ENCODE measurements around the gene MEI4.
"Not testable (repeated sequence)": the region's sequence is repeated elsewhere in the genome, so short reads cannot be mapped to it uniquely, and the experiment has no call there.

Gene MEI4, protein sequence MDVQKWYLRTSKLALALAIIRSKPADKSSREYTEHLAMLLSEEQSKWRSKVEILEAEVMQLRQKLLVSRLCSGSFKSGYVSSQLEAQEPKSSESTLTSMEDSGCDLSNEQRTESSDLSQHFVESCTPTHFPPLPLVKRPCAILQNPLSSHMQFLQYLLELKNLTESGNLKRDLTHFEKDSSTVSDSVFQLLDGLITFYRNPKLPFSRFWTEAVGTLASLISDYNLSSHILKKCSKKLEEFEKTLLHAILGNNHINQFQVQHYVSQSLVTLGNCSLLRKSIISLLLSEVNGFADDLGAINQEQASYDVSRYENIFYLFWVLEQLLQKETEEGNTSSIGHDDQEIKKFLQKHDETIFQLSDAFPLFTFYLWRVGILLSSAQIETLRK
- 0.06 to 0.13 reads per million in 2 experiments for total RNA-seq

DNA sequence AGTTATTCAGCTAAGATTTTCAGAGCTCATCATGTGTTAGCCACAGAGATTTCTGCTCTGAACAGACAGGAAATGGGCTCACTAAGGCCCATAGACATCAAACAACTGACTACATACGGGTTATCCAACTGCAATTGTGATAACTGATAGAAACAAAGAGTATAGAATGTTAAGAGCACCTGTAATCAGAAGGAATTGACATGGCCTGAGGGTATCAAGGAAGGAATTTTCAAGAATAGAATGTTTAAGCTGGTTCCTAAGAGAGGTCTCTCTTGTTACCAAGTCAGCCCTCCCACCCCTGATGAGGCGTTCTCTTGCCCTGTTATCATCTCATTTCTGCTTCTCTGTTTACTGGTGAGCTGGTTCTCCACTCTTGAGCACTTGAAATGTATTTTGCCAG, at the start of gene MEI4:
TSS of gene MEI4 (plus strand) at position 301 of the 400 bp plus-strand sequence. CDS start 37,633 bp downstream, outside the sequence.
- no peak for DNase-seq (ENCODE audit: low read depth)

DNA sequence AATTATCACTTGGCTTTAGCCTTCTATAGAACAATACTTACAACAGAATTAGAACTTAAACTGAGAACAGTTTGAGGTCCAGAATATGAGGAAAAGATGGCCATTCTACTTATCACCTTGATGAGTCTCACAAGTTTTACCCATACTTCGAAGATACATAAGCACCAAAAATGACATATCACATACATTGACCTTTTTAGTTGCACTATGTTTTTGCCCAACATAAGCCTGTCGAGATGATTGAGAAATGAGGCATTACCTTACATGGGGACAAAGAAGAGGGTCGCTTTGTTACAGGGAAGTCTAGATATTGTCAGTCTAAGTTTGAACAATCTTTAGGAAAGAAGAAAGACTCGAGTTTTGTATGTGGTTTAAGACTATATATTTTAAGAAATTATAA, 48.4 kb upstream of the MEI4 start:
- DNase-seq (ENCODE audit: low read depth), result no peak

DNA sequence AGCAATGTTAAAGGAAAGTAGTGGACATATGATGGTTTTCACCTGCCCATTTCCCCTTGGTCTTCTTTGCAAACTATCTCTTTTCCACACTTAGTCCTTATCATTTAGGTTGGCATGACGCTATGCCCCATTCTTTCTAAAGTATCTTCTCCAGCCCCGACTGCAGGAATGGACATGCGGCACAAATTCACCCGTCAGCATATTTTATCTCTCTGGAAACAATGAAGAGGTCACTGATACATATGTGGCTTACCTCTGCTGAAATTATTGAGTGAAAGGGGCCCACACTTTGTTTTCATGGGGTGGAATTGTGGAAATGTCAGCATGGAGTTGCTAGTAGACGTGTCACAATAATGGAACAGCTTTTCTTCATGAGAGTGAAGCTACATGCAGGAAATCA, 45.8 kb upstream of the MEI4 start:
- no peak for DNase-seq (ENCODE audit: low read depth)

DNA sequence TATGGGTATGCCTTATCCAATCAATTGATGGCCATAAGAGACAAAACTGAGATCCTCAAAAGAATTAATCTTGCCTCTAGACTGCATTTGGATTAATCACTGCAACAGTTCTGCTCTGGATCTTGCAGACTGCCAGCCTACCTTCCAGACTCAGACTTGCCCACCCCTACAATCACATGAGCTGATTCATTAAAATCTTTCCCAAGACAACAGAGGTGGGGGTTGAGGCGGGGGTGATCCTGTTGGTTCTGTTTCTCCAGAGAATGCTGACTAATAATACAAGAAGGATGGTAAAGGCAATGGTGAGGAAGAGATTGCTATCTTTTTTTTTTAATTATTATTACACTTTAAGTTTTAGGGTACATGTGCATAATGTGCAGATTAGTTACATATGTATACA, 43.7 kb upstream of the MEI4 start:
- DNase-seq (ENCODE audit: low read depth), result no peak

DNA sequence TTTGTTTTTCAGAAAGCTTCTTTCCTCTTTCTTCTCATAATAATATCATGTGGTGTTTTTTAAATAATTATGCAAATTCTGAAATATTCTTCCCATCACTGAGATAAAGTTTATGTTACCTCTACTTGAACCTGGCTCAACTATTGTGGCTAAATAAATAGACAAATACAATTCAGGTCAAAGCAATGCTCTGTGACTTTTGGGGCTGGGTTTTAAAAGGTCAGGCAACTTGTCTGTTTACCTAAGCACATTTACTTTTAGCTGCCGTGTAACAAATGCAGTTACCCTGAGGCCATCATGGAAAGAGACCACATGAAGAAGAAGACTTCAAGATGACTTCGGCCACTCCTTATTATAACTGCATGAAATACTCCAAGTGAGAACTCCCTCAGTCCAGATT, 33.7 kb upstream of the MEI4 start:
- no peak for DNase-seq (ENCODE audit: low read depth)

DNA sequence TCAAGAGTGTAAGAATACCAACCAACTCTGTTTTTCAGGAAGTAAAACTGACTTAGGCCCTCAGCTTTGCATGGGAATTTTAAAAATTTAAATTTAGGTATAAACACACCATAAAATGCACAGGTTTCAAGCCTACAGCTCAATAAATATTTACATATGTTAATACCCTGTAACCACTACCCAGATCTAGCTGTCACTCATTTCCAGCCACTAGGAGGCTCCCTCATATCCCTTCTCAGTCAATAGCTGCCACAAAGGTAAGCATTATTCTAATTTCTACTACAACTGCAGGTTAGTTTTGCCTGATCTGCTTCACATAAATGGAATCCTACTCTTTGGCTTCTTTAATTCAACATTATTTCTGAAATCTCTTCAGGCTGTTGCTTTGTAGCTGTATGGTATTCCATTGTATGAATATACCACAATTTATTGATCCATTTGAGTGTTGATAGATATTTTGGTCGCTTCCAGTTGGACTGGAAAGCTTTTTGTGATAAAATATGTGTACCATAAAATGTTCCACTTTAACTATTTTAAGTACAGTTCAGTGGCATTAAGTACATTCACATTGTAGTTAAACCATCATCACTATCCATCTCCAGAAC, 32.5 kb upstream of the MEI4 start:
- DNase-seq (ENCODE audit: low read depth), result no peak

DNA sequence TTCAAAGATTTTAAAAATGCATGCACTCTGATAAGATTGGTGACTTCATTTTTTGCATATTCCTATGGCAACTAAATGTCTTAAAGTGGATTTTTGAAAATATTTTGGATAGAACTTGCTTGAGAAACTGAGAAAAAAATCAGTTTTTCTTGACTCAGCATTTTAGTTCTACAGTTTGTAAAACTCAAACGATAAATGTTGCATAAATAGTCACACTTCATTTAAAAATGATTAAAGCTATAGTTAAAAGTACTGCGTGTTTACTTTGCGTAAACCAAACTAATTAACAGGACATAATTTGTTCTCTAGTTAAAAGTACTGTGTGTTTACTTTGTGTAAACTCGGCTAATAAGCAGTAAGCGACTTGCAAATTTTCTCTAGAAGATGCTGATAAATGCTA, 28.3 kb upstream of the MEI4 start:
- no peak for DNase-seq (ENCODE audit: low read depth)

DNA sequence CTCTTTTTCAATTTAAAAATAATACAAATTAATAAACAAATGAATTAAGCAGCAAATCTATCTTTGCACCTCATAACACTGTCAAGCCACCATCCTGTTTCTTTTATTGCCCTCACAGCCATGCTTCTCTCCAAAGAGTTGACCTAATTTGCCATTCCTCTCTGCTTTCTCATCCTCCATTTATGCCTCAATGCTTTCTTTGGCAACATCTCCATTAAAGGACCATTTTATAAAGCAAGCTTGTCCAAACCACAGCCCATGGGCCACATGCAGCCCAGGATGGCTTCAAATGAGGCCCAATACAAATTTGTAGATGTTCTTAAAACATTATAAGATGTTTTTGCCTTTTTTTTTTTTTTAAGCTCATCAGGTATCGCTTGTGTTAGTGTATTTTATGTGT, 26.4 kb upstream of the MEI4 start:
- DNase-seq (ENCODE audit: low read depth), result no peak

DNA sequence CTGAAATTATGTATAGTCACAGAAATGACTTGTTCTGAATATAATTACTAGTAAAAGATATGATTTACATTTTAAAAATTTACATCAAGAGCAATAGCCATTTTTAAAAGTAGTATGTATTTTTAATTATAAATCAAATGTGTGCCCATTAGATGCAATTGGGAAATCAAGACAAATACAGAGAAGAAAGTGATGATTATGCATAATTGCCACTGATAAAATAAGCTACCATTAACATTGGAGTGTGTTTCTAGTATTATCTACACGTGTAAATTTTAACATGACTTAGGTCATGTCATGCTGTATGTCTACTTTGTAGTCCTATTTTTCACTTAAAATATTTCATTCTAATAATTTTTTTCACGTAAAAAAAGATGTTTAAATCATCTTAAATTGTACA, 22.8 kb upstream of the MEI4 start:
- DNase-seq (ENCODE audit: low read depth), result no peak

DNA sequence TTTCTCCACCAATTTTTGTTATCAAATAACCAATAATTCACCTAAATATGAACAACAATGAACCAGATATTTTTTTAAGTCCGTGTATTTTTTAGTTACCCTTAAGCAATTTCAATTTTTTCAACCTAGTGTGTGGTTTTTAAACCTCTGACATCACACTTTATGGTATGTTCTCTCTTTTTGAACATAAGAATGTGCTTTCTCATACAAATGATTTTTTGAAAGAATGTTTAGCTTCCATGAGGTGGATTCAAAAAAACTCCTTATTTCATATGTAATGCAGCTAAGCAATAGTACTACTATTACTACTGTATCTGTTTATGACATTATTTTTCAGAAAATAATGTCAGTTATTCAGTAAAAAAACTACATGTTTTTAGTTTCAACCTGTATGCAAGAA, 19.4 kb upstream of the MEI4 start:
- DNase-seq (ENCODE audit: low read depth), result no peak

DNA sequence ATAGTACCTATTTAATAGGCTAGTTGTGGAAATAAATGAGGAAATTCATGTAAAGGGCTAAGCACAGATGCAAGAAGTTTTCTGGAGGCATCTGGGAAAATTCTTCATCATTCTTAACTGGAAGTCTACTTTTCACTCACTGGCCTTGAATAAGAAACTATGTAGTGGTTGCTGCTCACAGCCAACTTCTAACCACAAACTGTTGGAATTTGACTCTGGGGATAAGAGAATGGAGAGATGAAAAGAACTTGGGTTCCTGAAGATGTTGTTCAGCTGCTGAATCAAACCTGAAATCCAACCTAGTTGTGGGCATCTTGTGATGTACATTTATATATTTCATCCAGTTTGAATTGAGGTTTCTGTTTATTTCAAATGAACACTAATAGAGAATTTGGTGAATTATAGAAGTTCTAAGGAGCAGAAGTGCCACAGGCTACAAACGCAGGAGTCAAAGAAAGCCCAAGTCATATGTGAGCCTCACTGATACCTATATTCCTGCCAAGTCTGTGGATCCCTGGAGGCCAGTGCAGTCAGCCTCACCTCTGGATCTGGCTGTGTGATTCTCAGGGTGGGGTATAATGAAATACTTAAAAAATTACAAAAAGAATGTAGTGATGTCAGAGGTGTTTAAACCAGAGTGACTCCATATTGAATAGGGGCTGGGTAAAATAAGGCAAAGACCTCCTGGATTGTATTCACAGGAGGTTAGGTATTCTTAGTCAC, 18.7 kb upstream of the MEI4 start:
- no peak for DNase-seq (ENCODE audit: low read depth)

DNA sequence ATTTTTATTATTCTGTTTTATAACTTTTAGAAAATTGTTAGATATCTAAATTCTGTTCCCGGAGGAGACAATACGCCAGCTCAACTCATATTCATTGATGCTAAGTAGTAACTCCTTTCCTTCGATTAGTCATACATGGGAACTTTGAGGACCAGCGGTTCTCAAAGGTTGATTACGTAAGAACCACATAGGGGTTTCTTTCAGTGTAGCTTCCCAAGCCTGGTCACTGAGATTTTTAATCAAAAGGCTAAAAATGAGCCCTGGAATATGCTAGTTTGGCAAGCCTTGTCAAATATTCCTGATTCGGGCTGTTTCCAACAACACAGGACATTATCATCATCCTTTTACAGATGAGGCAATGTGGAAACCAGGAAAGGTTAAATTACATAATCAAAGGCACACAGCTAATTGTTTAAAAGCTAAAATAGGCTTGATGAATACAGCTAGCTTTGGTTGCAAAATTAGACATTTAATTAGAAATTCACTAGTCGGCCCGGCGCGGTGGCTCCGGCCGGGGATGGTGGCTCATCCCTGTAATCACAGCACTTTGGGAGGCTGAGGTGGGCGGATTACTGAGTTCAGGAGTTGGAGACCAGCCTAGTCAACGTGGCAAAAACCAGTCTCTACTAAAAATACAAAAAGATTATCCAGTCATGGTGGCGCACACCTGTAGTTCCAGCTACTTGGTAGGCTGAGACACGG, 14.6 kb upstream of the MEI4 start:
- DNase-seq (ENCODE audit: low read depth), result no peak

DNA sequence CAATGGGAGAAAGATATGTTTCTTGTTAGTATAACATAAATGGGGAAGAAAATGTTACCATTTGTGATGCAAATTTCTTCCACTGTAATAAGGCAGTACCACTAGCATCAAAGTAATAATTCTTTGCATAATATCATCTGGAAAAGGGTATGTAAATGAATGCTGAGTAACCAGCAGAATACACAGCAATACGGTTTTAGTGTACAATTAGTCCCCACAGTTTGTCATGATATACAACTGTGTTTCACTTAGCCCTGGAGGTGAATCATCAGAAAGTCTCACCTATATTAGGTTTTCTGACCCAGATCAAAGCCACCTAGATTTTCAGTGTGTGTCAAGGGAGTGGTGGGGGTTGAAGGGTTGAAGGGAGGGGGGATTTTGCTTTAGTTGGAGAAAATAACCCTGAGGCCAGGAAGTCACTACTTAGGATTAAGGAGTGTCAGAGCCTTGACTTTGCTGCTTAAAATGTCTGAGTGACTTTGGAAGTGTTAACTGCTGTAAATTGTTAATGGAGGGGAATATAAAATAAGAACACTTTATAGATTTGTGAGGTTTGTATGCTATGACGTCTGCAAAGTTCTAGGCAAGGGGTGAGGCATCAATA, 8.6 kb upstream of the MEI4 start:
- no peak for DNase-seq (ENCODE audit: low read depth)

DNA sequence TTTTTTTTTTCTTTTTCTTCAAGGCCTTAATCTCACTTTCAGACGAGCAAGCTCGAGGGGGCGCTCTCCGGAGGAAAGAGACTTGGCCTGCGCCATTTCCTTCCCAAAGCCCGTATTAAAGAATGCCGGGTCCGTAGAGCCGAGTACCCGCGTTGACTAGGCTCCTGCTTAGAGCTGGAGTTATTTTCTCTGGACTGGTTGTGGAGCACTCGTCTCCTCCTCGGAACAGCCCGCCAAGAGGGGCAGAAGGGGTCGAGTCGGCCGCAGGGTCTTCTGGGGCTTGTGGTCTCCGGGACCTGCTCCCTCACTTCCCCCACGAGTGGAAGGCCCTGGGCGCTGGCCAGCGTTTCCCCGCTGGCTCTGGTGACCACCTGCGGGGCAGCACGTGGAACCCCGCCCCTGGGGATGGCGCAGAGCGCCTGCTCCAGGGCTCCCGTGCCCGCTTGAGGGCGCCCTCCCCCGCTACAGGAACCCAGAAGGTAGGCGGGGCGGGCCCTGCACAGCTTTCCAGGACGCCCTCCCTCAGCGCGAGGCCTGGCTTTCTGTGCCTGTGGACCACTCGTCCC, 2.7 kb upstream of the MEI4 start:
- no peak for DNase-seq (ENCODE audit: low read depth)

DNA sequence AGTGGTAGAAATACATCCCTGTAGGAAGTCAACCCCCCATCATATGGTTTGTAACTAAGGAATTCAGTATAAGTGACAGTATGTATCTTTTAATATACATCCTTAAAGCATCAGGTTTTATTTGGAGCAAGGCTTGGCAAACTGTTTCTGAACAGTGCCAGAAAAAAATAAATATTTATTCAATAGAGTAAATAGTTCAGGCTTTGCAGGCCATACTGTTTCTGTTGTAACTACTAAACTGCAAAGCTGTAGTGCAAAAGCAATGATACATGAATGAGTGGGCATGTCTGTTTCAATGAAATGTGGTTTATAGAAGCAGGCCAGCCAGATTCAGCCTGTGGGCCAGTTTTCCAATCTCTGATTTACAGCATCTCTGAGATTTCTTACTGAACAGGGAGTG, 977 bp downstream of the MEI4 start:
- DNase-seq (ENCODE audit: low read depth), result no peak

DNA sequence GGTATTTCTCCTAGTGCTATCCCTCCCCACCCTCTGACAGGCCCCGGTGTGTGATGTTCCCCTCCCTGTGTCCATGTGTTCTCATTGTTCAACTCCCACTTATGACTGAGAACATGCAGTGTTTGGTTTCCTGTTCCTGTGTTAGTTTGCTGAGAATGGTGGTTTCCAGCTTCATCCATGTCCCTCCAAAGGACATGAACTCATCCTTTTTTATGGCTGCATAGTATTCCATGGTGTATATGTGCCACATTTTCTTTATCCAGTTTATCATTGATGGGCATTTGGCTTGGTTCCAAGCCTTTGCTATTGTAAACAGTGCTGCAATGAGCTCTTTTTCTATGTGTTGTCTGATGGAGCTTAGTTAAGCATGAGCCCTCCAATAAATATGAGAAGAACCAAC, 2.2 kb downstream of the MEI4 start:
- not testable (repeated sequence) for DNase-seq (ENCODE audit: low read depth)

DNA sequence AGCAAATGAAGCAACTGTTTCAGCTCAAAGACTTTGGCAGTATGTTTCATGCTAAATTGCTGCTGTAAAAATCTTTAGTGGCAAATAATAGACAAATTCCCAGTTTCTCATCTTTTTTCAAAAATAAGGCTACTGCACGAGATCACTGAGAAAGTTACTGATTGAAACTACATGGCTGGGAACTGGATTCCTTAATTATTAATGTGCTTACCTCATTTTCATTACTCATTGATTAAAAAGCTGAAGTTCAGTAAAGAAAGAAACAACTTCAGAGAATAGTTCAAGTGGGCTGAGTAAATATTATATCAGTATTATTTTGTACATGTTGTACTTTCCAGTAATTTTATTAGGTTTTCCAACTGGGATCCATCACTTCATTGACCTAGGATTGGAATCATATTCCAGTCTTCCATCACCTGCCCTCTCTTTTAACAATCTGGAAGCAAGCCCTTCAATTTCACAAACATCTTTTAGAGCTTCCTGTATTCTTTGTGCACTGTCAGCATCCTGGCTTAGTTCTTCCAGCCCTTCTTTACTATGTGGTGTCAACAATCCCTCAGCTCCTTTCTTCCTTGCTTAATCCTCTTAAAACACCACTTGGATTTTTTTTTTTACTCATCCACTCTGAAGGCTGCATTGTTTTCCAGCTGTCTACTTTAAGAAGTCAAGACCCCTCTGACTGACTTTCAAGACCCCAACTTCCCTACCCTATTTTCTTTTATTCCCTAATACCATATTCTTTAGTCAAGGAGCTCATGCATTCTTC, 4.3 kb downstream of the MEI4 start:
- DNase-seq (ENCODE audit: low read depth), result no peak

DNA sequence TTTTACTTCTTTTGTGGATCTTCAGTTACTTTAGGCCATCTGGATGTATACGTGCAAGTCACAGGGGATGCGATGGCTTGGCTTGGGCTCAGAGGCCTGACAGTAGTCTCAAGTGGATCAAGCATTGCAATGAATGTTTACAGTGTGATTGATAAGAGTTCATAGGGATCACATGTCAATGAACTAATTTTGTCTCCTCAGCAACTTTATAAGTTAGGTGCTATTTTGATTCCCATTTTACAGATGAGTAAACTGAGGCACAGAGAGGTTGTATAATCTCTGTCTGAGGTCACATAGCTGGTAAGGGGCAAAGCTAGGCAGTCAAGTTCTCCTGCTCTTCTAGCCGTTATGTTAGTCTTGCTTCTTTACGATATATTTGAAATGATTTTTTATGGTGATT, 13.5 kb downstream of the MEI4 start:
- no peak for DNase-seq (ENCODE audit: low read depth)

DNA sequence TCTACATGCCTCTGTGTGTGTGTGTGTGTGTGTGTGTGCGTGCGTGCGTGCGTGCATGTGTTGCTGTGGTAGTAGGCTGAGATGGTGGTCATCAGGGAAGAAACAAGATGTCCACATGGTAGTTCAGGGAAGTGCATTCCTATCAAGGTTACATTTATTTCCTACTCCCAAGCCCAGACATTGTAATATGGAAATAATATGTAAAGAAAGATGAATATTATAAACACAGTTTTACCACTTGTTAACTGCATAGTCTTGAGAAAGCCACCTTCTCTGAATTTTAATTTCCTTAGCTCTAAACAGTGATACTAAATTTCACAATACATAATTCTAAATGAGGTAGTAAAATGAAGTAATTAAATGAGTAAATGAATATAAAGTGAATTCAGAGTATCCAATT, 14.0 kb downstream of the MEI4 start:
- no peak for DNase-seq (ENCODE audit: low read depth)

DNA sequence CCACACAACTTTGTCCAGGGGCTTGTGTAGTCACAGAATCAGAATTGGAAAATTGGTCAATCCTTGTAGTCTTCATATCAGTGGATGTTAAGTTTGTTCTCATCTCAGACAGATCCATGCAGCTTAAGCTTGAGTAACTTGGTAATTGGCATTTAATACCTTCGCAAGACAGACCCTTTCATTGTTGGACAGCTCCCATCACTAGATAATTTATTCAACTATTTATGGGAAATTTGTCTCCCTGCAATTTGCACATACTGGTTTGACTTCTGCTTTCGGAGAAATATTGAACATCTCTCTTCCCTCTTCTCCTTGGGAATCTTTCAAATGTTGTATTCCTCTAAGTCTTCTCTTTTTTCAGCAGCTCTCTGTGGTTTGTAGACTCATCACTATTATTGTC, 17.1 kb downstream of the MEI4 start:
- DNase-seq (ENCODE audit: low read depth), result no peak

DNA sequence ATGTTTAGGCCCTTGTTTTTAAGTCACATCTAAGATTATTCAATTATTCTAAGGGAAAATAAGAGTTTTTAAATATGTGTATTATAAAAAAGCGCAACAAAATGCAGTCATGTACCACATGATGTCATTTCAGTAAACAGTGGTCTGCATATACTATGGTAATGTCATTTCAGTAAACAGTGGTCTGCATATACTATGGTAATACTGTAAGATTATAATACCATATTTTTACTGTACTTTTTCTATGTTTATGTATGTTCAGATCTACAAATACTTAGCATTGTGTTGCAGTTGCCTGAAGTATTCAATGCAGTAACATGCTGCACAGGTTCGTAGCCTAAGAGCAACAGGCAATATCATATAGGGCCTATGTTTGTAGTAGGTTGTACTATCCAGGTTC, 21.4 kb downstream of the MEI4 start:
- no peak for DNase-seq (ENCODE audit: low read depth)
